NCI-H2171 (cell line): ENCODE results near the gene TDP2.
"Not testable (repeated sequence)": the region's sequence is repeated elsewhere in the genome, so short reads cannot be mapped to it uniquely, and the experiment has no call there.

Experiments used
- DNase-seq: peaks from one replicate; lab custom pipeline; 2025; lab: John Stamatoyannopoulos, UW

Gene TDP2

DNA sequence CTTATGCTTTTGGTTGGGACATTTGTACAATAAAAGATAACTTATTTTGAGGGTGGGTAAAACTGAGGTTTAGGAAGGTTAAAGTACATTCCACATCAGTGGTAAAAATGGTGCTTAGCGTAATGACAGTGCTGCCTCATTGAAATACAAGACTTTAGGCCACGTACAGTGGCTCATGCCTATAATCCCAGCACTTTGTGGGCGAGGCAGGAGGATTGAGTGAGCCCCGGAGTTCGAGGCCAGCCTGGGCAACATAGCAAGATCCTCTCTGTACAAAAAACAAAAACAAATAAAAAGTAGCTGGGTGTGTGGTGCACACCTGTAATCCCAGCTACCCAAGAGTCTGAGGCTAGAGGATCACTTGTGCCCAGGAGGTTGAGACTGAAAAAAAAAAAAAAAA, 18.4 kb downstream of the TDP2 start:
- DNase-seq = no peak

DNA sequence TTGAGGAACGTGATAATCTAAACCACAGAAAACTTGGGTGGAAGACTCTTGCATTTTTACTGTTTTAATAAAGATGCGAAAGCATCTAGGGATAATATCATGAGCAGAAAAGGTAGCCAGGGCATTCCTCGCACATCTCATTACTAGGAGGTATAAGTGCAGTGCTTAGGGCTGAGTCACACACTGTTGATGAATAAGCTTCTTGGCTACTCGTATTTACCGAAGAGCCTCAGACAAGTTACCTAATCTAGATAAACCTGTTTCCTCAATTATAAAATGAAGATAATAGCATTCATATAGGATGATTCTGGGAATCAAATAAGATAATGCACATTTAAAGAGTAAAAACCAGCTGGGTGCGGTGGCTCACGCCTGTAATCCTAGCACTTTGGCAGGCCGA, 19.9 kb downstream of the TDP2 start:
- no peak for DNase-seq

DNA sequence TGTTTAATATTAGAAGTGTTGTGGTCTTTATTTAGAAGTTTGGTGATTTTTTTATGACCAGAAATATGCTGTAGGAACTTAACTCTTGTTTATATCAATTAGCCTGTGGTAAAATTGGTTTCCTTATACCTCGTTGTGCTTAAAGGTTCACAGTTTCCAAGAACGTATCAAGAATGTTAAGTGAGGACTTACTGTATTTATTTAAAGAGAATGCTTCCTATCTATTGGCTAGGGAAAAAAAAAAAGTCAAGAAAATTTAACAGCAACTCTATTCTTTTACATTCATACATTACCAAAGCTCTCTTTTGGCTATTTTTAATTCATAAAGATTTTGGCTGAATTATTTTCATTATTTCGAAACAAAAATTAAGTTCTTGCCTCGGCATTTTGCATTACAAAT, 22.3 kb downstream of the TDP2 start:
- no peak for DNase-seq

DNA sequence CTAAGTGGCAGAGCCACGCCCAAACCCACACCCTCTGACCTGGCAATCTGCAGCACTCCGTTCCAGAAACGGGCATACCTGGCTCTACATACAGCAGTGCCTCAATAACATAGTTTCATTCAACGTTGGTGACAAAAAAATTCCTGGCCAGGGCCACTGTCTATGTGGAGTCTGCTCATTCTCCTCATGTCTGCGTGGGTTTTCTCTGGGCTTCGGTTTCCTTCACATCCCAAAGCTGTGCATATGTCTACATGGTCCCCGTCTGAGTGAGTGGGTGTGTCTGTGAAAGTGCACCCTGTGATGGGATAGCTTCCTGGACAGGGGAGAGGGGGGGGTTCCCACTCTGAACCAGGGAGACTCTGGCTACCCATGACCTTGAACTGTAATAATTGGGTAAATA, 22.8 kb downstream of the TDP2 start:
- no peak for DNase-seq

DNA sequence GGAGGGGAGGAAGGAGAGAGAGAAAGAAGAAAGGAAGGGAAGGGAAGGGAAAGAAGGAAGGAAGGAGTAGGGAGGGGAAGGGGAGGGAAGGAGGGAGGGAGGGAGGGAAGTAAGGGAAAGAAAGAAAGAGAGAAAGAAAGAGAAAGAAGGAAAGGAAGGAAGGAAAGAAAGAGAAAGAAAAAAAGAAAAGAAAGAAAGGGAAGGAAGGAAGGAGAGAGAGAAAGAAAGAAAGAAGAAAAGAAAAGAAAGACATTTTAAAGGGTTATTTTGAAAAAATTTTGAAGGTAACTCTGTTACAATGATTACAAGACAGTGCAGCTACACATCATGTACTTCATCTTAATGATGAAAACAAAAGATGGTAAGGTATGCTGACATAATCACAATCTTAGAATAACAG, 24.6 kb downstream of the TDP2 start:
- DNase-seq = no peak

DNA sequence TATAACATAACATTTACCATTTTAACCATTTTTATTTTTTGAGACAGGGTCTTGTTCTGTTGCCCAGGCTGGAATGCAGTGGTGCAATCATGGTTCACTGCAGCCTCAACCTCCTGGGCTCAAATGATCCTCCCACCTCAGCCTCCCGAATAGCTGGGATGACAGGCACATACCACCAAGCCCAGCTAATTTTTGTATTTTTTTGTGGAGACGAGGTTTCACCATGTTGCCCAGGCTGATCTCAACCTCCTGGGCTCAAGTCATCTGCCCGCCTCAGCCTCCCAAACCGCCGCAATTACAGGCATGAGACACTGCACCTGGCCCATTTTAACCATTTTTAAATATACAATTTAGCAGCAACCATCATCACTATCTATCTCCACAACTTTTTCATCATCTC, 26.1 kb downstream of the TDP2 start:
- not testable (repeated sequence) for DNase-seq

DNA sequence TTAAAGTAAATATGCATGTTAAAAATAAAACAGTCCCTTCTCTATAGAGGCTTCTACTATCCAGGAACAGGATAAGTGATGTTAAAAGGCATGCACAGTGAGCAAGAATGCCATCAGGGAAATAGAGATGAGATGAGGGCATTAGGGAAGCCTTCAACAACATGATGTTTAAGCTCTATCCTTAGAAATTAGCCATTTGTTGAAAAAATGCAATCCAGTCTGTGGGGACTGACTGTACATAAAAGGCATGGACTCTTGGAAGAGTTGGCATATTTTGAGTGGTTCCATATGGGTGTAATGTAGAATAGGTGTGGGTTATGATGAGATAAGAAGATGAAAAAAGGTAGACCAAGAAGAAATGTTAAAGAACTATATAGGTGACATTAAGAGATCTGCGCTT, 26.5 kb downstream of the TDP2 start:
- no peak for DNase-seq

DNA sequence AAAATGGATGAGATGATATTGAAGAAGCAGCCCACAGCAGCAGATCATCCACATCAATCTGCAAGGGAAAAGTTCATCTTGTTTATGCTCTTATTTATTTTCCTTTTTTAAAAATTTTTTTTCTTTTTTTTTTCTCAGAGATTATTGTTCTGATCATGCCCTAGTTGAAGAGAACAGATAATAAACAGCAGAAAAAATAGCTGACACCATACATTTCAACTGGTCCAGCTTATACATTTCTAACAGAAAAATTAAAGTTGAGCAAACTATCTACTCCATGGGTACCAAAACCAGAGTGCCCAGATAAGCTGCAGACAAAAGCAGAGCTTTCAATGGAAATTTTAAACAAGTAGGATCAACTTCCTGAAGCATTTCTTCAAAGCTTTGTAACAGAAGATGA, 30.0 kb downstream of the TDP2 start:
- DNase-seq = no peak

DNA sequence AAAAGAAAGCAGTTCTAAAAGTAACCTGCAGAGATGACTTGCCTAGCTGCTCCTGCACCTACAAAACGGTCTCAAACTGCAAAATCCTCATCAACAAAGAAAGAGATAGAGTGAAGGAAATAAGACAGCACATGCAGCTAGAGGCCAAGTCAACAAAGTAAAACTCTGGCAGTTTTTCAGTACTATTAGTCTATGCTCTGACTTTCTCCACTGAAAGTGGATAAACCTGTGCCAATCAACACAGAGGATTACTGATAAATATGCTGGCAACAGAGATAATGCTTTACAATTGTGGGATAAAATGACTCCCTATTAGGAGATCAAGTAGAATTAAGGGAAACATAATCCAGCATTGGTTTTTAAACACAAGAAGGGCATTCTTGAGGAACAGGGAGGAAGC, 34.1 kb downstream of the TDP2 start:
- DNase-seq = no peak

DNA sequence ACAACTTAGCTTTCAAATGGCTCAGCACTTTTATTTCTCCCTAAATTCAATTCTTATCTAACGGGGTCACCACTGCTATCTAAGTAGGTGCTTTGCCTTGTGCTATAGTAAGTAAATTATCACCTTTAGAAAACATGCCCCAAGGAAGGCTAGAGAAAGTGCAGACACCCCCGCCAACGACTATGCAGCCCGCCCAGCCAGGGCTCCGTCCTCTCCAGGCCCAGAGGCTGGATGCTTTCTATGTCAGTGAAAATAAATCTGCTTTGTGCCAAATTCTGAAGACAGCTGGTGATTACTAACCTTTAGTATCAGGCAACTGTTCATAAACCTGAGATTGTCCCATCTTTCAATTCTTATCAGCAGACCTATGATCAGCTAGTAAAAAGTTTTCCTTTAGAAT, 35.0 kb downstream of the TDP2 start:
- DNase-seq = no peak

DNA sequence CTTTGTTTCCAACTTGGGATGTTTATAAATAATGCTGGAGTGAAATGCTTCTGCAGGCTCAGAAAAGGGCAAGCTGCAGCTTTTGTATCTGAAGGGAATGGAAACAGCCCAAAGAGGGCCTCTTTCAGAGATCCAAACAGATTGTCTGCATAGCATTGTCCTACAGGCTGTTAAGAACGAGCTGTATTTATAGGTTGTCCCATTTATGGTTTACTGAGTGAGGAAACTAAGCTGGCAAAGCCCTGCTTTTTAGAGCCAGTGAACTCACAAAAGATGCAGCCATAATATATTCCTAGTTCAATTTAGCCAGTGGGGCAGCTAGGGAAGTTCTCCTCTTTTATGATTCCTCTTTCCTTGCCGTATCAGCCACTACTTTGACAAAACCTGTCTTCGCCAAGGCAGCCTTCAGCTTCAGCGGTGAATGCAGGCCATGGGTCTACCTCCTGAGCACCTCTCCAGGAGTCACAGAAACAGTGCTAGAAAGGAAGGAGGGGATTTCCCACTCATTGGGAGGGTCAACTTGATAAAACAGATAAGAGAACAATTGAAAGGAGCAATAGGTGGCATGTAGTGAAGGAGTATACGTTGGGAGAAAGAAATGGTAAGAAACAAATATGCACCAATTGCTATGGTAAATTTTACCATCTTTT, 35.7 kb downstream of the TDP2 start:
- no peak for DNase-seq

DNA sequence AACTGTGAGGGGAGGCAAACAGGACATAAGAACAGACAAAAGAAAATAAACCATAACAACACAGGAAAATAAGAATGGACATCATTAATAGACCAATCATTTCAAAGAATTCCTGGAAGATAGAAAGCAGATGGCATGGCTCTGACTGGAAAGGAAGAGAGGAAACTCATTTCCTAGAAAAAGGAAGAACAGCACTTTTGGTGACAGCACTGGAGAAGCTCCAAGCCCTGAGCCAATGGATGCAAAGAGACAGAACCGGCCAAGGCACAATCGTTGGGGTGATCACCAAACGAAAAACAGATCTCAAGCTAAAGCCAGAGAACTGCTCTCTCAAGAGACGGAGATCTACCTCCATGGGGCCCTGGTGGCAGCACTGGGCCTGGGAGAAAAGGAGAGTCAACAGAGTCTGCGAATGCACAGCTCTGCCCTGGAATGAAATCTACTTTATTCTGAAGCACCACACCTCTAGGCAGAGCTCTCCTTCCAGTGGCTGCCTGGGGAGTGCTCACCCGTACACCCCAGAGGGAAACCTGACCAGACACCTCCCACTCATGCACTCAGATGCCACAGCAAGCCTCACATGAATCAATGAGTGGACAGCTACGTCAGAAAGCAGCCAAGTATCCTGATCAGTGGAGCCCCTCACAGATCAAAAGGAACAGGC, 44.9 kb downstream of the TDP2 start:
- DNase-seq = no peak

DNA sequence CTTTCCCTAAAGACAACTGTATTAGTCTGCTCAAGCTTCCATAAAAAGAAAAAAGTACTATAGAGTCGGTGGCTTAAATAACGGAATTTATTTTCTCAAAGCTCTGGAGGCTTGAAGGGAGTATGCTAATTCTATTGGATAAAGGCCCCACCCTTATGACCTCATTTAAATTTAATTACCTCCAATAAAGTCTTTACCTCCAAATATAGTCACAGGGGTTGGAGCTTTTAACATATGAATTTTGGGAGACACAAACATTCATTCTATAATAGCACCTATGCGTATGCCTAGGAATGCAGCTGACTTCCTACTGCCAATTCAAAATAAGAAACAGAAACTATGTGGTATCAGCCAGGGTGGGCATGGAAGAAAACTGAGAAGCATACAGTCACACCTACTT, 46.1 kb downstream of the TDP2 start:
- no peak for DNase-seq

DNA sequence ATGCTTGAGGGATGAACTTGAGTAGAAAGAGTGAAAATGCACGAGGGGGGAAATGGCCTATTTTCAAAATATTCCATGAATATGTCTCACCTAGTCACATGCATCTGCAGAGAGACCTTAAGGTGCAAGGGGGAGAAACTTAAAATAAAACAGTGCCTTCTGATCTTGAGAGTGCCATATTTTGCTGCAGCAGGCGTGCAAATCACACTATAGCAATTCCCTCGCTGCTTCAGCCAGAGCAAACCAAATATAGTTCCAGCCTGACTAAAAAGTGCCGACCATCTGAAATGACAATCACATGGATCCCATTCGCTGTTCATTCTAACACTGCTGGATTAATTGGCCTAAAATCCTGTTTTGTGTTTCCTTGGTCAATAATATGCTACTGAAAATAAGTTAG, 47.0 kb downstream of the TDP2 start:
- no peak for DNase-seq

DNA sequence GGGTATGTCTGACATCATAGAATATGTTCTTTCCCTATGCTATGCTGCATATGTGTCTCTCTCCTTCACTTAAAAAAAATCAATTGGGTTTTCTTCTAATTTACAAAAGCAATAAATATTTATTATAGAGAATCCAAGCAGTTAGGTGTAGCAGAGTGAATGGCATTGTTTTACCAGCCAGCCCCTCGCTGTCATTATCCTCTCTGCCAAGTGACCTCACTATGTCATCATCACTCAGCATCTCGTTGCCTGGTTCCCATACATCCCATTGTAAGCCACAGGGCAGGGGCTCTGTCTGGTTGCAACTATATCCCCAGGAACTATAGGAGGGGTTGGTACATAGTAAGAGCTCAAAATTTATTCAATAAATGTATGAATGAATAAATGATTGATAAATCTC, 52.1 kb downstream of the TDP2 start:
- DNase-seq = no peak

DNA sequence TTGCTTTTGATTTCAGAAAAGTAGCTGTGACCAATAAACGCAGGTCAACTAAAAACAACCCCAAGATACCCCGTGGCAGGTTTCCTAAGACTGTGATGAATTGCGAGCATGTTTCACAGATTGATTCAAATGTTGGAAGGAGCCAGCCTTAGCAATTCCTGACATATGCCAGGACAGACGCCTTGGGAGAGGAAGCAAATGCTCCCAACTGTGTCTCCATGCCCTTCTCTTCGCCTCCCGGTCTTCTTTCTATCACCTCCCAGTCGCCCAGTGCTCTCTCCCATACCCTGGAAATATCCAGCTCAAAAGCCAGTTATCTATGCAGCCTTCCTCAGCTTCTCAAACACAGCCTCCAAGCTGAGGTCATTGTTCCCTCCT, 52.7 kb downstream of the TDP2 start:
- DNase-seq = no peak

DNA sequence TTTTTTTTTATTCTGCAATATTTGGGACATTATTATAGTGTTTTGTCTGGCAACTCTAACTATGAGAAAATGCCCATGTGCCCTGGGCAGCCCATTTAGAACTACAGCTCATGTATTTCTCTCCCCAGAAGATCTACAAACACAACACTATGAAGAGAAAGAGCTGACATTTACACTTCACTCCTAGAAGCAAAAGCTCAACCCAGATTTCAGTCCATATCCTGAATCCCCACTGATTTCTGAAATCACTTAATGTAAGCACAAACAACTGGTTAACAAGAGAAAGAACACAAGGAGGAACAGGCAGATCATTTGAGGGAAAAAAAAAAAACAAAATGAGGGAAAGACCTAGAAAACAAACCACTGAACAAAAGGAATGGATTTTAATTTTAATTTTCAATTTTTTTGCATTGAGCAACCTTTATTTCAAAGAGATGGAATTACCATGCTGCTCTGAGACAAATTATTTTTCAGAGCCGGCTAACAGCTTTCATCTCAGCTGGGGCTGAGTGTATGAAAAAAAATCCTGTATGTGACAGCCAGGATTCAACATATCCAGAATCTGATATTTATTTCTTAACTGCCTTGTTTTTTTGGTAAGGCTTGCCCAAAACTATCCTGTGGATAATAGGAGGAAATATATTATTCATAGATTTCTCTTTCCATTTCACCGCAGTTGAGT, 53.2 kb downstream of the TDP2 start:
- DNase-seq = no peak

DNA sequence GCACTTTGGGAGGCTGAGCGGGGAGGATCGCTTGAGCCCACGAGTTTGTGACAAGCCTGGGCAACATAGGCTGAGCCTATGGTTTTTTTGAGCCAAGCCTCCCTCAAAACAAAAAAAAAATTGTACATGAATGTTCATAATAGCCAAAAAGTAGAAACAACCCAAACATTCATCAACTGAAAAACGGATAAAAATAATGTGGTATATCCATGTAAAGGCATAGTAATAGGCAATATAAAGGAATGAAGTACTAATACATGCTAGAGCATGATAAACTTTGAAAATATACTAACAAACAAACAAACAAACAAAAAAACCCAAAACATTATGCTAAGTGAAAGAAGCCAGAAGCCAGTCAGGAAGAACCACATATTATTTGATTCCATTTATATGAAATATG, 56.0 kb downstream of the TDP2 start:
- DNase-seq = no peak

DNA sequence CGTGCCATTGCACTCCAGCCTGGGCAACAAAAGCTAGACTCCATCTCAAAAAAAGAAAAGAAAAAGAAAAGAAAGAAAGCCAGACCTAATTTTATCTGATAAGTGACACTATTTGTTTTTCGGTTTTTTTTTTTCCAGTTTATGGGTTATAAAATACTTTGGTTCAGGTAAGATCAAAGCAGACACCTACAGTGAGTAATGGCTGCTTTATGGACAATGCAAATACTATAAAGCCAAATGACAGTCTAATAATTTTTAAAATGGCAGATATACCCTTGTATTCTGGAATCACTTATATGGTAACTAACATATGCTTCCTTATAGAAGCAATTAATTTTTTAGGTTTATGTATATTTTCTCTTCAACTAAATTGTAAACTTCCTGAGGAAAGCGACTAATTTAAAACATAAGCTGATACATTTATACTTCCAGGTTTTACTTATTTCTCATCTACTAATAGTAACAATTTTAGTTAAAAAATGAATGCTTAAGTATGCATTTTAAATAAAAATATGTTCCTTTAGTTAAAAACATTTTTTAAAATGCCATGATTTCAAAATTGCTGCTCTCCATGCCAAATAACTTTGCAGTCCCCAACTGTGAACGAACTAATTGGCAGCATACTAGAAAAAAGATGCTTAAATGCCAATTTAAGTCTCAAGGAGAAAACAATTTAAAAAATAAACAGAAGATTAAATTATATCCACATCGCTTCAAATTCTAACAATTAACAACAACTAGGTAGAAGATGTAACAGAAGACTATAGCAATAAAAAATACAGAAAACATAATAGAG, 59.2 kb downstream of the TDP2 start:
- no peak for DNase-seq

DNA sequence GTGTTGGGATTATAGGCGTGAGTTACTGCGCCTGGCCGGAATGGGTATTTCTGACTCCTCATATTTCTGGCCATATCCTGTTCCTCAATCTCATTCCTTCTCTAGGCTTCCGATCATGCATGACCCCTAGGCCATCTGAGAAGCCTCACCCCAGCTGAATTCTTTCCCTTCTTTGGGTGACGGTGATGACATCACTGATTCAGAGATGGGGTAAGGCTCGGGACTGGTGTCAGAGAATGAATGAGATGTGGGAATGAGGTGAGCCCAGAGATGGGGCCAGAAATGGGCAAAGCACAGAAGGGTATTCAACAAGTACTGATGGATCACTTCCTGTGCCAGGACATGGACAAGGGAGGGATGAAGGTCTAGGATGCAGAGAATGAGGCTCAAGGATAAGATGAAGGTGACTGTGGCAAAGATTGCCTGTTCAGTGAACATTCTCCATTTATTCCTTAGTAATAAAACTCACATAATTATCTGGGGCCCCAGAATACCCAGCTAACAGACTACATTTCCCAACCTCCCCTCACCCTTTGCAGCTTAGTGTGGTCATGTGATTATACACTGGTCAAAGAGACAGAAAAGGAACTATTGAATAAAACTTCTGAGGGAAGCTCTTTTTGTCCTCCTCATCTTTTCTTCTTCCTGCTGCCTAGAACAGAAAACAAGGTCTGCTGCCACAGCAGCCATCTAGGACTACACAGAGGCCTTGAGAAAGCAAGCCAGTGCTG, 60.3 kb downstream of the TDP2 start:
- DNase-seq = no peak

DNA sequence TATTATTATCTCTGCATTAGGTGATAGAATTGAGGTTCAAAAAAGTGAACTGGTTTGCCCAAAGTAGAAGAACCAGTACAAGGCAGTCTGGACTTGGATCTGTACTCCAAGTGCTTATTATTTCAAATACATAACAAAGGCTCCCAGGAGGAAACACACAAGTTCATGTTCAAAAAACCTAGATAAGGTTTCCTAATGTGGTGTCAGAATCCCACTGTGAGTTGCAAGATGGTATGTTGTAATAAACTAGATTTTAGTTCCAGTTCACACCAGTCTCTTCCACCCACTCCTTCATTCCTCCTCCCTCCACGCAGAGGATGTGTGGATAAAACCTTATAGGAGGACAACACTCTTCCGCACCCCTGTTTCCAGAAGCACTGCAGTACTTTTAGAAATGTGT, 63.5 kb downstream of the TDP2 start:
- no peak for DNase-seq

DNA sequence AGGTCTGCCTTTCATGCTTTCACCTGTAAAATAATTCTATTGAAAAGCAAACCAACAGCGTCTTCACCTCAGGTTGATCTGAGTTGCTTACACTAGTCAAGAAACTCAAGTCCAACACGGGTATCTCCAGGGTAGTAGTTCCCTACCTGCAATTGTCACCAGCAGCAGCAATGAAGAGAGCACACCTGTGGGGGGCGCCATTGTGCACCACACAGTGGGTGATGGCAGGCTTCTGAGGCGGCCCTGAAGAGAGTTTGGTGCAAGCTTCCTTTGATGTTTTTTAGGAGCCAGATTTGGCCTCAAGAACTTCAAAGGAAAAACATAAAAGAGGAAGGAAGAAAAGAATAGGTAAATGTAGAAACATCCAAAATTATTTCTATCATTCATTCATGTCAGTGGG, 65.8 kb downstream of the TDP2 start:
- no peak for DNase-seq
